Occipital lobe (tissue), 3 donors: ENCODE data around the gene CSRNP2. TPM values are rescaled to one million over a fixed set of nuclear protein-coding genes. Genes with fewer than 3 reads are reported as not detected.
A peak's percentile ranks its signal among the peaks of the same experiment; 100 is the strongest.
"Not testable (repeated sequence)": the region's sequence is repeated elsewhere in the genome, so short reads cannot be mapped to it uniquely, and the experiment has no call there.

ENCODE experiments used
- DNase-seq: peaks from one replicate; lab custom pipeline; 2025; lab: John Stamatoyannopoulos, UW
- small RNA-seq: library from RNA; depleted of rRNA; stranded (forward); fragments of <200 nt; gene quantifications from one replicate; pipeline ENCODE3, GENCODE V24; 2014
- total RNA-seq: library from RNA; depleted of rRNA; stranded (reverse); fragments of >200 nt; gene quantifications from one replicate; pipeline ENCODE4 v1.2.3, GENCODE V29; 2014

The CSRNP2 gene
- total RNA-seq, 1 donor from 2014 or later = 69.6 TPM

DNA sequence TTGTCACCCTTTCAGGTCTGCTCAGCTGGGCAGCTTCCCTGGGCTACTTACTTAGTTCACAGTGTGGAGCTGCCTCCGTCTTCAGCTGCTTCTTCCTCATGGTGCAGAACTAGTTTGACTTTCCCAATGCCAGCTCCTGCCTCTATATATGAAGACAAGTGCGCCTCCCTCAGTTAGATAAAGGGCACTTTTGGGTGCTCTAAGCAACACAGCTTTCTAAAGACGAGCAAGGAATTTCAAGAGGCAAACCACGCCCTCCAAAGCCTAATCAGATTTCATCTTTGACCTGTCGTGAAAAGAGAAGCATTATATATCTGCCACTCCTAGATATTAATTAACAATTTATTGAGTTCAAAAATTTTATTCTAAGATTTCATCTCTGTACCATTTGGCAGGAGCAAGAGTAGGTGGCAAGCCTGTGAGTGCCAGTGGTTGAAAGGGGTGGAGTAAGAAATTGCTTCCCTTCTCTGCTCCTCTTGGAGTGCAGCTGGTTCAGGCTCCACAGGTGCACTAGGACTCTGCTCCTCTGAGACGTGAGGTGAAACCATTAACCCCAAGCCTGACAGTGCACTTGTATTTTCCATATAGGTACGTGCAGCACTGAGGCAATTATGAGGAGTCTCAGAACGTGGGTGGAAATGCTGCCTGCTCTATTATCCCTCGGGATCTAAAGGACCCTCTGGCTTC, 55.1 kb downstream of the CSRNP2 start:
- DNase-seq = no peak

DNA sequence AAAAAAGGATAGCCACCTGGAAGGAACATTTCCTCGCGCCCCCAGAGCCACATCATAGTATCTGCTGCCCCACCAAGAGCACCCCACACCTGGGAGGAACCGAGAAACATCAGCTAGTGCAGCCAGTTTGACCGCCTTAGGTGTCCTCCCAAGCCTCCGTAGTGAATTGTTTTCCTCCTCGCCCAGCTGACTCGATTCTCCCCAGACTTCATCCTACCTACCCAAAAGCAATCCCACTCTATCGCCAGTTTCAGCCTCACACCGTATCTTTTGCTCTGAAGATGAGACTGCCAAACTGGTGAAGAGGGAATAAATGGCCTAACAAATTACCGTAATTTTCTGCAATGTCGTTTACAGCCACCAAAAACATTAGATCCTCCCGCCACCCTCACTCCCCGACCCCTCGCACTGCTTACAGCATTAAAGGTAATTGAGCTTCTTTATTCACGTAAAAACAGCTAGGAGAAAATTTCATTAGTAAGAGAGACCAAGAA, 56.0 kb downstream of the CSRNP2 start:
- DNase-seq = no peak

- peak; percentile 94 for DNase-seq
Measured at GRCh38 chr12:51025836-51026638, 57.4 kb downstream of the CSRNP2 start, which contains the start of gene SLC11A2. Gene SLC11A2 (minus strand): TSS chr12:51026384. CDS start chr12:51010728, 15,656 bp downstream.

GRCh38 chr12:51025338-51025835, 58.0 kb downstream of the CSRNP2 start:
- DNase-seq = no peak

DNA sequence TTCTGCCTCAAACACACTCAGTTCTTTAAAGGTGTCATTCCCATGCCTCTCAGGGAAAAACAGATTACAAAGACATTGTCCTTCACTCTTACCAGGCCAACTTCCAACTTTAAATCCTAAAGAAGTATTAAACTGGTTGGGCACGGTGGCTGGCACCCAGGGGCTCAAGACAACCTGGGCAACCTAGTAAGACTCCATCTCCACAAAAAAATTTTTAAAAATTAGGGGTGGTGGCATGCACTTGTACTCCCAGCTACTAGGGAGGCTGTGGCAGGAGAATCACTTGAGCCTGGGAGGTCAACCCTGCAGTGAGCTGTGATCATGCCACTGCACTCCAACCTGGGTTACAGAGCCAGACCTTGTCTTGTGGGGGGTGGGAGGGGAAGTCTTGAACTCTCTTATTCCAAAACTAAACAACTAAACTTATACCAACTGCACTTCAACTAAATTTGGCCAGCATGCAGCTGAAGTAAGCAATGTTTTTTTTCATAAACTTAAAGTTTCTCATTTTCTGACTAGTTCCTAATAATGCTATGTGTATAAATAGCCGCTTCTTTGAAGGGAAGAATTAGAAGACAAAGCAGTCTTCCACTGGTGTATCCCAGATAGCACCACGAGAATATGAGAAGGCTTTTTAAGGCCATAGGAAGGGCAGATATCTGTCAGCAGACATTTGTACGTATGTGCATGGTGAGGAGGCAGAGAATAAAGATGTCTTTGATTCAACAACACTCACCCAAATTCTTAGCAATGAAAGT, 59.6 kb downstream of the CSRNP2 start:
- DNase-seq = no peak

DNA sequence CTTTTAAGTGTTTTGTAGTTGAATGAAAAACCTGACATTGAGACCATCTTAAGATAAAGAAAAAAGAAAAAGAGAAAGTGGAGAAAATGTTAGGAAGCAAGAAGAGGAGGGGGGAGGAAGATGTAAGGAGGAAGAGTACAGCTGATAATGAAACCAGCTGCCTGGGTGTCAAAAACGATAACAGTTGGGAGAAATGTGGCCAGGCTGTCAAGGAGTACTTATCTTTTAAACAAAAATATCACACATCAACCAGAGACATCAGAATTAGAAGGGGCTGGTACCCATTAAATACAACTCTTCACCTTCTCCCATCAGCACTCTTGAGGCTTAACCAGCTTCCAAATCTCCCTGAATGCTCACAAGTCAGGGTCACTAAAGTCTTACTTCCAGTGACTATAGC, 61.7 kb downstream of the CSRNP2 start:
- no peak for DNase-seq

GRCh38 chr12:51020448-51021182, 62.8 kb downstream of the CSRNP2 start:
- DNase-seq = no peak

GRCh38 chr12:51019927-51020326, 63.5 kb downstream of the CSRNP2 start:
- no peak for DNase-seq

DNA sequence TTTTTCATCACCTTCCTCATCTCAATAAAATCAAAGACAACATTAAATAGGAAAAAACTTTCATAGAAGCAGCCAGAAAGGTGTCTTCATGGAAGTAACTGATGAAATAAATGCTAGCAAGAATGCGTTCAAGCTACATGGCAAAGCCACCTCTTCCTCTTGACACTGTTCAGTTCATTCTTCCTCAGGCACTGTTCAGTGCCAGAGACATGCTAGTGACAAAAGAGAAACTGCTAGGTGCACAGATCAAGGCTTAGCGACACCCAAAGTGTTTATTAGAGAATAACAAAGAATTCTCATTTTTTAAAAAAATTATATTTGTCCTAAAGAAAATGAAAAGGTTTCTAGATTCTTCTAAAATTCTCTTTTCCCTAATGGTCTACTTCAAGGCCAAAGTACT, 64.4 kb downstream of the CSRNP2 start:
- no peak for DNase-seq

DNA sequence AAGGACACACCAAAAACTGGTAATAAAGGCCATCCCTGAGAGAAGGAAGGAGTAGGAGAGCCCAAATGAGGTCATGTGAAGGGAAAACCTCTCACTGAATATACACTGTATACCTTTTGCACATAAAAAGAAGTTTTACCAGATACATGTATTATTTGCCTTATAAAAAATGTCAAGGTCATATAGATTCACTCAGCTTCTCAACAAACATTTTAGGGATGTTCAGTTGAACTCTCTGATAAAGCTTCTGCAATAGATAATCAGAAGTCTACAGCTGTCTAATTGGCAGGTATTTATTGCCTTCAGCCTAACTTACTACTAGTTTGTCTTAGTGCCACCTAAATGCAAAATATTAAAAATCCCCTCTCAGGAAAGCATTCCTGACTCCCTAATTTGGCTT, 65.9 kb downstream of the CSRNP2 start:
- no peak for DNase-seq

GRCh38 chr12:51014467-51014866, 68.9 kb downstream of the CSRNP2 start:
- DNase-seq = not testable (repeated sequence)

DNA sequence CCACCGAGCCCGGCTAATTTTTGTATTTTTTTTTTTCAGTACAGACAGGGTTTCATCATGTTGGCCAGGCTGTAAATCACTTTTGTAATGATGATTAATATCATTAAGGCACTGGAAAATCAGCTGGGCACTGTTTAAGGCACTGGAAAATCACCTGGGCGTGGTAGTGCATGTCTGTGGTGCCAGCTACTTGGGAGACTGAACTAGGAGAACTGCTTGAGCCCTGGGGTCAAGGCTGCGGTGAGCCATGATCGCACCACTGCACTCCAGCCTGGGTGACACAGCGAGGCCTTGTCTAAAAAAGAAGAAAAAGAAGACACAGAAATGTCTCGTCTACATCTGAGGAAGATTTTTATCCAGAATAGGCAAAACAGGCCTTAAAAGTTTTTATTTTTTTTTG, 70.0 kb downstream of the CSRNP2 start:
- DNase-seq = no peak

DNA sequence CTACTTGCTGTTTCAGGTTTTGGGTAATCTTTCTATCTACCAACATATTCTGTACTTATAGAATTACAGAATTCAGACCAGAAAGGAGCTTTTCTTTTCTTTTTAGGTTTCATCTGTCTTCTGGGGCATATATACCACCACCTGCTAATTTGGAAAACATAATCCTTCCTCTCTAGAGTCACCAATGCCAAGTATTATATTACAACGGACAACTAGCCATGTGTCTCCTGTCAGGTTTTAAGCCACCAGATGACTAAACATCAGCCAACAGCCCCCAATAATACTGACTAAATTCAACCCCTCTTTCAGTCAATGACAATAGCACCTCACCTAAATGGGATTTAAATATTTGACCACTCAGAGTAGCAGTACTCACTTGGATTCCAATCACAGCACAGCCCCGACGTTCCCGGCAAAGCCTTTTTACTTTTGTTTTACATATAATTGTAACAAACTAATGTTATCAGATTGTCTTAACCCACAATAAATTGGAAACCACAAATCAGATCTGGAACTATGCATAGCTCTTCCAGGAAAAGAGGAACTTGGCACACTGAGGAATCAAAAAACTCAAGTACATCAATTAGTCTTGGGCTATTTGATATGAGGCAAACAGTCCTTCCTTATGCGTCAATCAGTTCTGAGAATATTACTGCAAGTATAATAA, 70.7 kb downstream of the CSRNP2 start:
- DNase-seq = no peak

GRCh38 chr12:51011955-51012354, 71.4 kb downstream of the CSRNP2 start:
- DNase-seq = no peak

Small RNAs within 50 kb of the gene (small RNA-seq; reads per million reads assigned to genes)
- gene RNU6-1273P (not detected), gene RNU6-87P (not detected)

Other genes with a start within 250 kb of the CSRNP2 start
- not detected for gene TMPRSS12, start 240.7 kb downstream of the CSRNP2 start, total RNA-seq
- not detected for gene HIGD1C, start 131.1 kb downstream of the CSRNP2 start, total RNA-seq
- gene SLC11A2, start 57.2 kb downstream of the CSRNP2 start, total RNA-seq = 96.7 TPM
- gene LETMD1, start 35.3 kb downstream of the CSRNP2 start, total RNA-seq = 56.8 TPM
- 13.6 TPM for gene TFCP2, start 89.5 kb upstream of the CSRNP2 start, total RNA-seq
- gene POU6F1, start 134.5 kb upstream of the CSRNP2 start, total RNA-seq = 14.5 TPM
- gene DAZAP2, start 155.2 kb upstream of the CSRNP2 start, total RNA-seq = 66.8 TPM
- gene SMAGP, start 186.8 kb upstream of the CSRNP2 start, total RNA-seq = 3.1 TPM
- gene BIN2, start 240.6 kb upstream of the CSRNP2 start, total RNA-seq = 2.2 TPM